ENCODE results near the gene LMF2.

GRCh38 chr22:50465066-50465930 is 42.2 kb downstream of the LMF2 start:
- TF ChIP-seq SUZ12 (IDR thresholded peaks at IDR 0.05) (no peak), FOXK2 (IDR thresholded peaks at IDR 0.05) (no peak)
